IMR-90 (cell line): ENCODE measurements around the gene PTGES3. TPM values are rescaled to one million over a fixed set of nuclear protein-coding genes. Genes with fewer than 3 reads are reported as not detected.

Source experiments
- ATAC-seq: fragments of 200-7000 bp; cut with Tn5 transposase; 2 replicates; pipeline ENCODE4 v1.9.1; 2020; ENCODE audit warnings: low read depth, mild to moderate bottlenecking, moderate library complexity
- BruUV-seq: library from RNA; stranded (reverse); fragments of 400-500 nt; replicated peaks from 2 replicates; lab custom pipeline; 2021; lab: Mats Ljungman, UMichigan
- CTCF ChIA-PET: fragments of 300-600 bp; formaldehyde crosslinking; extraction: SDS; loops from one replicate; lab custom pipeline; 2021; ENCODE audit warnings: antibody characterized with exemption; lab: Yijun Ruan, JAX
- POLR2A ChIA-PET: fragments of 300-600 bp; sonication (Branson Sonifier 250); formaldehyde crosslinking; loops from one replicate; lab custom pipeline; 2022; ENCODE audit warnings: antibody characterized with exemption; ENCODE audit not compliant: unreplicated experiment; lab: Charles Lee
- DNase-seq: peaks from one replicate; pipeline ENCODE4 v3.0.0; 2013
- H2AFZ ChIP-seq: replicated peaks from 2 replicates; pipeline ENCODE3; 2013; ENCODE audit warnings: low read length, mild to moderate bottlenecking; ENCODE audit not compliant: poor library complexity
- H2AK5ac ChIP-seq: 2 replicates; pipeline ENCODE4 v1.6.1; 2013; ENCODE audit warnings: low read depth, low read length, inconsistent platforms
- H2AK9ac ChIP-seq: replicated peaks from 2 replicates; pipeline ENCODE3; 2013; ENCODE audit warnings: mild to moderate bottlenecking, low read depth, low read length, moderate library complexity; ENCODE audit not compliant: poor library complexity
- H2BK120ac ChIP-seq: 2 replicates; pipeline ENCODE4 v1.6.1; 2013; ENCODE audit warnings: low read depth, low read length, inconsistent platforms
- H2BK15ac ChIP-seq: 3 replicates; pipeline ENCODE4 v1.6.1; 2013; ENCODE audit warnings: low read depth, low read length, inconsistent platforms
- H2BK20ac ChIP-seq: 2 replicates; pipeline ENCODE4 v1.6.1; 2013; ENCODE audit warnings: low read depth, mild to moderate bottlenecking, inconsistent platforms, low read length, moderate library complexity
- H2BK5ac ChIP-seq: 2 replicates; pipeline ENCODE4 v1.6.1; 2013; ENCODE audit warnings: mild to moderate bottlenecking, low read depth, low read length, inconsistent platforms; ENCODE audit not compliant: poor library complexity, severe bottlenecking
- H3K14ac ChIP-seq: replicated peaks from 2 replicates; pipeline ENCODE4 v1.6.1; 2013; ENCODE audit warnings: low read depth, low read length, inconsistent platforms
- H3K18ac ChIP-seq: 2 replicates; pipeline ENCODE4 v1.6.1; 2013; ENCODE audit warnings: low read depth, low read length, control low read depth
- H3K23ac ChIP-seq: 2 replicates; pipeline ENCODE4 v1.6.1; 2013; ENCODE audit warnings: low read depth, low read length, inconsistent platforms
- H3K27ac ChIP-seq: 2 replicates; pipeline ENCODE4 v1.5.1; 2013; ENCODE audit warnings: mild to moderate bottlenecking, control low read depth, low read length; ENCODE audit not compliant: insufficient read depth
- H3K27me3 ChIP-seq: 2 replicates; pipeline ENCODE4 v1.6.1; 2013; ENCODE audit warnings: low read length; ENCODE audit not compliant: control insufficient read depth, insufficient read depth
- H3K36me3 ChIP-seq: 2 replicates; pipeline ENCODE4 v1.6.1; 2013; ENCODE audit warnings: low read length, mixed read lengths; ENCODE audit not compliant: control insufficient read depth, insufficient read depth
- H3K4ac ChIP-seq: 2 replicates; pipeline ENCODE4 v1.6.1; 2013; ENCODE audit warnings: low read depth, low read length, inconsistent platforms
- H3K4me1 ChIP-seq: 2 replicates; pipeline ENCODE4 v1.6.1; 2013; ENCODE audit warnings: low read length, mixed read lengths; ENCODE audit not compliant: control insufficient read depth, insufficient read depth
- H3K4me2 ChIP-seq: 2 replicates; pipeline ENCODE4 v1.6.1; 2013; ENCODE audit warnings: low read depth, mild to moderate bottlenecking, control low read depth, low read length, moderate library complexity
- H3K4me3 ChIP-seq: 2 replicates; pipeline ENCODE4 v1.5.1; 2013; ENCODE audit warnings: low read depth, mild to moderate bottlenecking, control low read depth, low read length, moderate library complexity; ENCODE audit not compliant: insufficient read depth
- H3K56ac ChIP-seq: 2 replicates; pipeline ENCODE4 v1.6.1; 2013; ENCODE audit warnings: low read length, inconsistent platforms; ENCODE audit not compliant: insufficient read depth; ENCODE audit errors: extremely low read depth
- H3K79me1 ChIP-seq, 2 experiments: 2 replicates each; pipeline ENCODE4 v1.6.1; 2013; ENCODE audit warnings: low read length in 2 of 2, inconsistent platforms in 1 of 2, low read depth in 1 of 2
- H3K9ac ChIP-seq: 2 replicates; pipeline ENCODE4 v1.6.1; 2013; ENCODE audit warnings: low read depth, low read length, control low read depth
- H3K9me1 ChIP-seq: 2 replicates; pipeline ENCODE4 v1.6.1; 2013; ENCODE audit warnings: low read length, inconsistent platforms; ENCODE audit not compliant: insufficient read depth
- H3K9me3 ChIP-seq: 2 replicates; pipeline ENCODE4 v1.6.1; 2013; ENCODE audit warnings: low read length; ENCODE audit not compliant: control insufficient read depth, insufficient read depth
- H4K20me1 ChIP-seq: 2 replicates; pipeline ENCODE4 v1.6.1; 2013; ENCODE audit warnings: low read length, inconsistent platforms; ENCODE audit not compliant: insufficient read depth
- H4K5ac ChIP-seq: 2 replicates; pipeline ENCODE4 v1.6.1; 2013; ENCODE audit warnings: mild to moderate bottlenecking, low read depth, low read length, control low read depth
- H4K8ac ChIP-seq, 2 experiments: 2 replicates each; pipeline ENCODE4 v1.6.1; 2013; ENCODE audit warnings: low read depth in 2 of 2, low read length in 2 of 2, control low read depth in 1 of 2, inconsistent platforms in 1 of 2
- H4K91ac ChIP-seq: 2 replicates; pipeline ENCODE4 v1.6.1; 2013; ENCODE audit warnings: low read depth, low read length, inconsistent platforms; ENCODE audit not compliant: insufficient read depth
- CEBPB ChIP-seq: IDR thresholded peaks from 2 replicates; pipeline ENCODE4 v1.6.1; 2012; ENCODE audit warnings: low read depth, low read length, improper control_type of control experiment
- MAZ ChIP-seq: IDR thresholded peaks from 2 replicates; pipeline ENCODE4 v1.6.1; 2012; ENCODE audit warnings: low read depth, mild to moderate bottlenecking, low read length, improper control_type of control experiment, moderate library complexity, borderline replicate concordance
- WGBS, 2 experiments: methylation state at CpG; one replicate each; pipeline versions ENCODE4 v1.1.5 to v1.1.7; 2013; ENCODE audit warnings: missing lambda C conversion rate in 2 of 2; ENCODE audit not compliant: insufficient read length in 1 of 2; ENCODE audit errors: extremely low coverage in 2 of 2; 5-methylcytosine and 5-hydroxymethylcytosine counted together
- dilution Hi-C: fragments of 300-500 bp; cut with HindIII; formaldehyde crosslinking; loops from one replicate; pipeline ENCODE4 v1.14.3; 2018; ENCODE audit warnings: low sequenced_read_pairs; ENCODE audit not compliant: unreplicated experiment
- in situ Hi-C: fragments of 300-500 bp; cut with MboI; formaldehyde crosslinking; loops from 3 replicates; pipeline ENCODE4 v1.14.3; 2019; ENCODE audit warnings: low sequenced_read_pairs, inconsistent platforms, mixed read lengths
- intact Hi-C: fragments of 100-400 bp; cut with micrococcal nuclease; formaldehyde crosslinking; loops from 2 replicates; pipeline ENCODE4 v1.10.0; 2022
- polyA plus RNA-seq, 3 experiments: library from polyadenylated mRNA; depleted of rRNA; stranded (reverse); fragments of >200 nt; gene quantifications; 2 replicates each; pipeline ENCODE4 v1.2.3, GENCODE V29; 2012; ENCODE audit warnings: low replicate concordance in 1 of 3
- total RNA-seq: library from RNA; depleted of rRNA; stranded (reverse); fragments of >200 nt; gene quantifications from 2 replicates; pipeline ENCODE4 v1.2.3, GENCODE V29; 2012

The PTGES3 gene
- total and polyA plus RNA-seq, 2 of the 4 experiments (the other 2 are of a cell fraction), result 42.7 to 73.2 TPM

- no peak overlapping the region for H3K18ac ChIP-seq
- no peak overlapping the region for H2BK20ac ChIP-seq
- intact Hi-C loops (no loop called here), dilution Hi-C loops (no loop called here), in situ Hi-C loops (loop anchor here (10.0 kb wide), 1 partner anchor 373 kb away; the partner anchor contains the start of gene ZBTB39)
- H3K27me3 ChIP-seq, result no peaks in the 10 kb centered on the region
- H3K9me1 ChIP-seq, result peaks cover 19% of the 10 kb centered on the region
- no peak overlapping the region for H4K91ac ChIP-seq
- H2AK5ac ChIP-seq, result peak overlapping the region; percentile 67; the same call in 1 of the 2 replicates
- POLR2A ChIA-PET, result no interaction called here
- peak; percentile 30 for DNase-seq
- no peak overlapping the region for H3K14ac ChIP-seq
- no CpG with 5 or more reads among the region's 13 CpGs for WGBS, 2 experiments
- ATAC-seq, result peak; percentile 5
- peak overlapping the region; percentile 26; the same call in 1 of the 2 replicates for H3K23ac ChIP-seq
- no TSS peak for BruUV-seq
- H3K79me1 ChIP-seq, result peaks cover 16 to 74% of the 10 kb centered on the region in 2 experiments; a peak in 3 of 4 replicates
- no peak overlapping the region for H3K4me3 ChIP-seq
- H4K8ac ChIP-seq, result 0 out of 4 replicates have a peak overlapping the region, but pooled peaks of 1 of the 2 experiments have one; percentile 19
- peak overlapping the region; percentile 21 for H2AK9ac ChIP-seq
- H3K4me2 ChIP-seq, result peak overlapping the region; percentile 58
- H4K5ac ChIP-seq, result no peak overlapping the region
- H3K27ac ChIP-seq, result no peak overlapping the region
- no peak overlapping the region for H2BK120ac ChIP-seq
- no peak overlapping the region for H2BK5ac ChIP-seq
- no peak overlapping the region for H2BK15ac ChIP-seq
- H2AFZ ChIP-seq, result peak overlapping the region; percentile 9
- no peaks in the 10 kb centered on the region for H3K9me3 ChIP-seq
- H3K4ac ChIP-seq, result 0 out of 2 replicates have a peak overlapping the region, but pooled peaks have one; percentile 15
- no peak overlapping the region for H3K56ac ChIP-seq
- H3K4me1 ChIP-seq, result peaks cover 14% of the 10 kb centered on the region
- 0 out of 2 replicates have a peak, but pooled peaks cover 1% of the 10 kb centered on the region for H3K36me3 ChIP-seq
- TF ChIP-seq MAZ, result peak; percentile 28; the same call in 1 of the 2 replicates
- no peak for TF ChIP-seq CEBPB
- CTCF ChIA-PET, result no interaction called here
- H3K9ac ChIP-seq, result peak overlapping the region; percentile 14; the same call in 1 of the 2 replicates
- peaks cover 69% of the 10 kb centered on the region for H4K20me1 ChIP-seq
Measured at GRCh38 chr12:56631790-56632700, 56.0 kb downstream of the PTGES3 start.
